ENCODE measurements around the gene LARP4B. TPM values are rescaled to one million over a fixed set of nuclear protein-coding genes. Genes with fewer than 3 reads are reported as not detected.

LARP4B gene
- total and polyA plus RNA-seq, 2 donors (not counting 3 experiments of a cell fraction or from before 2014, with no cell fraction given), result 27.4 to 101 TPM

DNA sequence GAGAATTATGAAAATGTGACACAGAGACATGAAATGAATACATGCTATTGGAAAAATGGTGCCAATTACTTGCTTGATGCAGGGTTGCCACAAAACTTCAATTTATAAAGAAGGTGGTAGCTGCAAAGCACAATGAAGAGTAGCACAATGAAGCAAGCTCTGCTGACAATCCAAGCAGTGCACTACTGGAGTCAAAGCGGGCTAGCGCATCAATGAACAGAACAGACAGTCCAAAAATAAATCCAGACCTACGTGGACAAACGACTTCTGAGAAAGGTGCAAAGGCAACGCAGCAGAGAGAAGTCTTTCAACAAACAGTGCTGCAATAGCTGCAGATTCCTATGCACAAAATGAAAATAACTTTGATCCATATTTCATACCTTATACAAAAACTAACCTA lies 75.8 kb downstream of the LARP4B start:
- no peak overlapping the region for H3K27ac ChIP-seq (ENCODE audit: insufficient read depth, low read depth, low read length)
- no peak for FAIRE-seq
- BruUV-seq (replicated peaks), result no TSS peak
- ChIA-PET POLR2A (no interaction called here), CTCF (interaction anchor here (1.6 to 1.7 kb wide), 2 partner anchors 9 to 12 kb away, joined by 3 to 8 read pairs; no protein-coding TSS in a partner anchor)
- H3K36me3 ChIP-seq (ENCODE audit: control insufficient read depth in 2 of 2, extremely low read depth in 1 of 2, insufficient read depth in 2 of 2, low read length in 2 of 2), result peaks cover 0 to 2% of the 10 kb centered on the region in 2 experiments
- H3K4me1 ChIP-seq (ENCODE audit: control insufficient read depth, extremely low read depth, insufficient read depth, low read length), result no peaks in the 10 kb centered on the region
- no peaks in the 10 kb centered on the region for H3K9me3 ChIP-seq (replicated peaks; ENCODE audit: control insufficient read depth, insufficient read depth, low read length)
- peaks cover 58% of the 10 kb centered on the region for H3K79me2 ChIP-seq (ENCODE audit: control insufficient read depth, insufficient read depth, low read length)
- H3K9me1 ChIP-seq (replicated peaks; ENCODE audit: control insufficient read depth, extremely low read depth, insufficient read depth, low read length), result no peaks in the 10 kb centered on the region
- H3K4me2 ChIP-seq (ENCODE audit: insufficient read depth, low read length), result no peak overlapping the region
- TF ChIP-seq POLR2AphosphoS5 (IDR thresholded peaks at IDR 0.05; ENCODE audit: insufficient read depth, low read depth, low read length) (no peak), FOS (IDR thresholded peaks at IDR 0.05; ENCODE audit: borderline replicate concordance, insufficient read depth, low read length) (no peak), JUN (IDR thresholded peaks at IDR 0.05; ENCODE audit: borderline replicate concordance, insufficient read depth, insufficient read length, low read depth) (no peak), EZH2 (IDR thresholded peaks at IDR 0.05; ENCODE audit: borderline replicate concordance, low read depth, low read length, severe bottlenecking) (no peak), POLR2A (IDR thresholded peaks at IDR 0.05; ENCODE audit: low read depth, low read length) (no peak), GATA2 (IDR thresholded peaks at IDR 0.05; ENCODE audit: insufficient read depth, insufficient read length, low read depth, low read length) (no peak), MYC (IDR thresholded peaks at IDR 0.05; ENCODE audit: low read depth, low read length) (no peak)
- TF ChIP-seq, protein P1, sequence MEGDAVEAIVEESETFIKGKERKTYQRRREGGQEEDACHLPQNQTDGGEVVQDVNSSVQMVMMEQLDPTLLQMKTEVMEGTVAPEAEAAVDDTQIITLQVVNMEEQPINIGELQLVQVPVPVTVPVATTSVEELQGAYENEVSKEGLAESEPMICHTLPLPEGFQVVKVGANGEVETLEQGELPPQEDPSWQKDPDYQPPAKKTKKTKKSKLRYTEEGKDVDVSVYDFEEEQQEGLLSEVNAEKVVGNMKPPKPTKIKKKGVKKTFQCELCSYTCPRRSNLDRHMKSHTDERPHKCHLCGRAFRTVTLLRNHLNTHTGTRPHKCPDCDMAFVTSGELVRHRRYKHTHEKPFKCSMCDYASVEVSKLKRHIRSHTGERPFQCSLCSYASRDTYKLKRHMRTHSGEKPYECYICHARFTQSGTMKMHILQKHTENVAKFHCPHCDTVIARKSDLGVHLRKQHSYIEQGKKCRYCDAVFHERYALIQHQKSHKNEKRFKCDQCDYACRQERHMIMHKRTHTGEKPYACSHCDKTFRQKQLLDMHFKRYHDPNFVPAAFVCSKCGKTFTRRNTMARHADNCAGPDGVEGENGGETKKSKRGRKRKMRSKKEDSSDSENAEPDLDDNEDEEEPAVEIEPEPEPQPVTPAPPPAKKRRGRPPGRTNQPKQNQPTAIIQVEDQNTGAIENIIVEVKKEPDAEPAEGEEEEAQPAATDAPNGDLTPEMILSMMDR (IDR thresholded peaks at IDR 0.05; ENCODE audit: extremely low read depth in 1 of 2, insufficient read depth in 1 of 2, low read depth in 1 of 2, low read length in 2 of 2), result no peak
- TF ChIP-seq, protein P2, sequence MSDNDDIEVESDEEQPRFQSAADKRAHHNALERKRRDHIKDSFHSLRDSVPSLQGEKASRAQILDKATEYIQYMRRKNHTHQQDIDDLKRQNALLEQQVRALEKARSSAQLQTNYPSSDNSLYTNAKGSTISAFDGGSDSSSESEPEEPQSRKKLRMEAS (IDR thresholded peaks at IDR 0.05; ENCODE audit: insufficient read depth, insufficient read length), result no peak
- H3K4me3 ChIP-seq (replicated peaks in 1 of 3; ENCODE audit: insufficient read depth in 1 of 3, low read depth in 1 of 3, low read length in 3 of 3), result no peak overlapping the region
- dilution Hi-C loops (cut with MboI; ENCODE audit: extremely low pct_ligation_motif_present, low sequenced_read_pairs), result no loop called here
- DNase-seq (ENCODE audit: low read depth, low spot score), result no peak
- intact Hi-C loops (cut with micrococcal nuclease), result no loop called here
- H2AFZ ChIP-seq (ENCODE audit: low read depth, low read length), result no peak overlapping the region
- H3K27me3 ChIP-seq (ENCODE audit: control insufficient read depth in 2 of 2, insufficient read depth in 2 of 2, low read length in 2 of 2), result no peaks in the 10 kb centered on the region
- H4K20me1 ChIP-seq (replicated peaks; ENCODE audit: control insufficient read depth, extremely low read depth, insufficient read depth, low read length), result no peaks in the 10 kb centered on the region
- no peak overlapping the region for H3K9ac ChIP-seq (replicated peaks; ENCODE audit: extremely low read depth, insufficient read depth, low read length)

All from endothelial cell of umbilical vein (primary cell).